Ovary (tissue), 9 donors: ENCODE results near the gene TFF1. TPM values are rescaled to one million over a fixed set of nuclear protein-coding genes. Genes with fewer than 3 reads are reported as not detected.

Experiments
- DNase-seq, 5 donors: peaks; one replicate each; pipeline ENCODE4 v3.0.0-alpha.2; 2019 to 2020
- H3K27ac ChIP-seq, 2 donors: fragments of 200-600 bp; one replicate each; pipeline versions ENCODE4 v1.5.1 to v1.8.0; 2019 to 2022
- H3K27me3 ChIP-seq: fragments of 200-600 bp; one replicate; pipeline ENCODE4 v1.8.0; 2022
- H3K36me3 ChIP-seq: fragments of 200-600 bp; sonication (generic); one replicate; pipeline ENCODE4 v1.5.1; 2019
- H3K4me1 ChIP-seq: one replicate; pipeline ENCODE4 v1.8.1; 2013; ENCODE audit warnings: mild to moderate bottlenecking, moderate library complexity; ENCODE audit not compliant: insufficient read depth
- H3K4me3 ChIP-seq: fragments of 200-600 bp; sonication (generic); one replicate; pipeline ENCODE4 v1.5.1; 2017
- H3K9me3 ChIP-seq, 2 donors: fragments of 200-600 bp in 1 of 2; sonication (generic) in 1 of 2; one replicate each; pipeline versions ENCODE4 v1.5.1 to v1.8.1; 2013 to 2019; ENCODE audit warnings: mild to moderate bottlenecking in 1 of 2, moderate library complexity in 1 of 2
- EP300 ChIP-seq: sonication (generic); formaldehyde crosslinking; IDR thresholded peaks from one replicate; pipeline ENCODE4 v1.6.1; 2017; ENCODE audit warnings: antibody characterized with exemption
- POLR2A ChIP-seq: fragments of 450-650 bp; IDR thresholded peaks from one replicate; pipeline ENCODE4 v1.6.1; 2017; ENCODE audit warnings: antibody characterized with exemption, mild to moderate bottlenecking, moderate library complexity
- WGBS, 3 donors: extraction: QIAGEN DNeasy Blood & Tissue Kit in 1 of 3; methylation state at CpG; one replicate each; pipeline versions ENCODE4 v1.1.5 to v1.1.7; 2013 to 2017; 5-methylcytosine and 5-hydroxymethylcytosine counted together
- intact Hi-C, 4 donors: fragments of 100-400 bp; cut with DNase I; formaldehyde crosslinking; loops; one replicate each; pipeline versions ENCODE4 v1.11.0 to v1.15.1; 2022 to 2023
- polyA plus RNA-seq, 2 donors: library from polyadenylated mRNA; stranded (reverse); fragments of 200-250 nt in 1 of 2; fragments of 350-450 nt in 1 of 2; fragmentation: Illumina TruSeq in 1 of 2; extraction: RNeasy Lipid Tissue Mini Kit (QIAGEN cat#74804) in 1 of 2; gene quantifications; one replicate each; pipeline ENCODE4 v1.2.3, GENCODE V29; 2013 to 2014
- total RNA-seq, 7 donors: library from RNA; depleted of rRNA in 2 of 7; stranded (reverse); fragments of >200 nt in 2 of 7; fragmentation: NEBNext Ultra II Directional in 3 of 7; extraction: Animal tissue kit (Norgen Biotek cat#: 25700) in 3 of 7; gene quantifications; one replicate each; pipeline versions ENCODE4 v1.1.0 to v1.2.4, GENCODE V29; 2016 to 2023
- TF ChIP-seq, protein P1 (sequence below), 3 donors: fragments of 450-650 bp in 2 of 3; fragments of 200-600 bp in 1 of 3; IDR thresholded peaks; one replicate each; pipeline versions ENCODE4 v1.5.1 to v1.8.0; 2016 to 2022; ENCODE audit warnings: antibody characterized with exemption in 3 of 3, mild to moderate bottlenecking in 1 of 3
- donor health status: DM: no; HTN: no; CAD: no; lungs with moderate emphysema.
- donor health status: DM: no; HTN: no; CAD: no.
- donor health status: Bipolar disorder and iron deficiency.
- donor health status: DM: yes; HTN: yes; CAD: no.
- donor health status: DM: no; HTN: no; CAD: no.
- donor health status: DM: yes; HTN: yes; CAD: no.

Gene TFF1
- total and polyA plus RNA-seq, 9 donors = 1.4 TPM; not detected in 8

DNA sequence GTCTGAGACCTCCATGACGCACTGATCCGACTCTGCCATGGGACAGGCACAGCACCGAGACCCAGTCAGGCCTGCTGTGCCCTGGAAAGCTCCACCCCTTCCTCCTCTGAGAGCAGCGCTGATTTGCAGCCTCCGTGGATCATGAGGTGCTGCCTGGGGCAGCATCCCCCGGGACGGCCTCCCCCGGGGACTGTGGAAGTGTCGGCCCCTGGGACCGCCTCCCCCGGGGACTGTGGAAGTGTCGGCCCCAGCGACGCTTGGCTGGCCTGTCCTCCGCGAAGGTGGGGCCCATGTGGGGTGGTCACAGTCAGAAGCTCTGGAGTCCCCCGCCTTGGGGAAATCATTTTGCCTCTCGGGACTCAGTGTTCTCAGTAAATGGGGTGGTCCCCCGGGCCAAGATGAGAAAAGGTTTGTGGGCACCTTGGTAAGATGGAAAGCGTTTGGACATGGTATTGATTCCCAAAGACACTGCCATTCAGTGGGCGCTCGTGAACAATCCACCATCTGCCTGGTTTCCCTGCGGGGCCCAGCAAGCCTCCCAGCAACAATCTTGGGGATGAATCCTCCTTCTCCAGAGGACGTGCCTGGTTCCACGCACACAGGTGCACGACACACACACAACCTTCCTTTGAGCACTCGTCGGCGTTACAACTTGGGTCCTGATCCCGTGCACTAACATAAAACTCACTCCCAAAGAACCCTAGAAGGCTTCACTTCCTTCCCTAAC, 18.6 kb downstream of the TFF1 start:
- Histone ChIP-seq H3K27ac (no peak overlapping the region), H3K9me3 (no peaks in the 10 kb centered on the region), H3K27me3 (no peaks in the 10 kb centered on the region), H3K36me3 (no peaks in the 10 kb centered on the region), H3K4me1 (no peaks in the 10 kb centered on the region), H3K4me3 (no peak overlapping the region)
- no peak for TF ChIP-seq EP300
- TF ChIP-seq, protein P1, sequence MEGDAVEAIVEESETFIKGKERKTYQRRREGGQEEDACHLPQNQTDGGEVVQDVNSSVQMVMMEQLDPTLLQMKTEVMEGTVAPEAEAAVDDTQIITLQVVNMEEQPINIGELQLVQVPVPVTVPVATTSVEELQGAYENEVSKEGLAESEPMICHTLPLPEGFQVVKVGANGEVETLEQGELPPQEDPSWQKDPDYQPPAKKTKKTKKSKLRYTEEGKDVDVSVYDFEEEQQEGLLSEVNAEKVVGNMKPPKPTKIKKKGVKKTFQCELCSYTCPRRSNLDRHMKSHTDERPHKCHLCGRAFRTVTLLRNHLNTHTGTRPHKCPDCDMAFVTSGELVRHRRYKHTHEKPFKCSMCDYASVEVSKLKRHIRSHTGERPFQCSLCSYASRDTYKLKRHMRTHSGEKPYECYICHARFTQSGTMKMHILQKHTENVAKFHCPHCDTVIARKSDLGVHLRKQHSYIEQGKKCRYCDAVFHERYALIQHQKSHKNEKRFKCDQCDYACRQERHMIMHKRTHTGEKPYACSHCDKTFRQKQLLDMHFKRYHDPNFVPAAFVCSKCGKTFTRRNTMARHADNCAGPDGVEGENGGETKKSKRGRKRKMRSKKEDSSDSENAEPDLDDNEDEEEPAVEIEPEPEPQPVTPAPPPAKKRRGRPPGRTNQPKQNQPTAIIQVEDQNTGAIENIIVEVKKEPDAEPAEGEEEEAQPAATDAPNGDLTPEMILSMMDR (IDR thresholded peaks at IDR 0.05) = no peak
- TF ChIP-seq POLR2A = no peak
- intact Hi-C loops = no loop called here
- no peak for DNase-seq
- 81 to 87% (median 84%) methylated on average over 30 of the region's 30 CpGs for WGBS, 3 donors

DNA sequence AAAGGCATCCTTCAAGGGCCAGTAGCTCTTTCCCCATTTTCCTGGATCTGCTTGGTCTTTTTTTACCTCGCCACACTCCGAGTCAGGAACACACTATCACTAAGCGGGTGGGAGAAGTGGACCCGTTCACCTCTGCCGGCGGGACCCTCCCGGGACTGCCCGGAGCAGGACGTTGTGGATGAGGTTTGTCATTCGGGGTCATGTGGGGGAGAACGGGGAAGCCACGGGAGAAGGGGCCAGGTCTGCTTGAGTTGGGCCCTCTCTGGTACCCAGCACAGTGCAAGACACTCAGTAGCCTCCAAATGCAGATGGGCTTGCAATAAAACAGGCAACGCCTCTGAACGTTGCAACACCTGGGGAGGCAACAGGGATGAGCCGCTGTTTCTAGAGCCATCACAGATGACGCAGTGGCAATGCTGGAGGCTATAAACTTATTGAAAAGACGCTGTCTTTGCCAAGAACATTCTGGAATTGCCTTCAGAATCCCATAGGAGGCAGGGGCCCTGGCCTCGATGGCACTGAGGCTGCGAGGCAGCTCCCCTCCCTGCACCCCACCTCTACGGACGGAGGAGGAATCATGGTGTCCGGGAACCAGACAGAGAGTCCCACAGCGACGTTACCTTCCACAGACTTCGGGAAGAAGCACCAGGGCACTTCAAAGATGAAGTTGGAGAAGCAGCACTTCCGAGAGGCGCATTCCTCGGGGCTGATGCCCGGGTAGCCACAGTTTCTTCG, 19.3 kb downstream of the TFF1 start:
- no peak for DNase-seq
- intact Hi-C loops = no loop called here
- WGBS, 3 donors = 82 to 86% (median 85%) methylated on average over 30 of the region's 30 CpGs
- Histone ChIP-seq H3K36me3 (no peaks in the 10 kb centered on the region), H3K4me1 (no peaks in the 10 kb centered on the region), H3K4me3 (no peak overlapping the region), H3K27ac (no peak overlapping the region), H3K9me3 (no peaks in the 10 kb centered on the region), H3K27me3 (no peaks in the 10 kb centered on the region)
- TF ChIP-seq POLR2A (no peak), EP300 (no peak)
- TF ChIP-seq, protein P1 (IDR thresholded peaks at IDR 0.05) = no peak

DNA sequence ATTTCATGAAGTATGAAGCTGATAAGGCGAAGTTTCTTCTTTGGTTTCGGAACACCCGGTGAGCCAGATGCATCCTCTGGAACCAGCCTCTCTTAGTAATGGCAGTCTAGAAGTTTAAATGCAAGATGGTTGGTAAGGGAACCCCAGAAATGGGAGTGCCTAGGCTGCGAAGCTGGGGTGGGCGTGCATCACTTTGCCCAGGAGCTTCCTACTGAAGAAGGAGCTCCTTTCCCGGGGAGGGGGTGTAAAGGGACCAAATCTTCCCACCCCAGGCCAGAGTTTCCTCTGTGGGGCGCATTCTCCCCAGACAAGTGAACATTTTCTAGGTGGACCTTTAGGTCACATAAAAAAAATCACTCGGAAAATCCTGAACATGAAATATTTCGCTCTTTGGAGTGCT, 19.9 kb downstream of the TFF1 start:
- WGBS, 3 donors = 86 to 92% (median 91%) methylated on average over 9 of the region's 9 CpGs
- no peak overlapping the region for H3K27ac ChIP-seq
- no peak for DNase-seq
- intact Hi-C loops = no loop called here
- H3K4me3 ChIP-seq = no peak overlapping the region
- H3K9me3 ChIP-seq = no peaks in the 10 kb centered on the region
- TF ChIP-seq, protein P1 (IDR thresholded peaks at IDR 0.05) = no peak
- TF ChIP-seq POLR2A = no peak
- no peak for TF ChIP-seq EP300
- no peaks in the 10 kb centered on the region for H3K36me3 ChIP-seq
- H3K4me1 ChIP-seq = no peaks in the 10 kb centered on the region
- no peaks in the 10 kb centered on the region for H3K27me3 ChIP-seq

DNA sequence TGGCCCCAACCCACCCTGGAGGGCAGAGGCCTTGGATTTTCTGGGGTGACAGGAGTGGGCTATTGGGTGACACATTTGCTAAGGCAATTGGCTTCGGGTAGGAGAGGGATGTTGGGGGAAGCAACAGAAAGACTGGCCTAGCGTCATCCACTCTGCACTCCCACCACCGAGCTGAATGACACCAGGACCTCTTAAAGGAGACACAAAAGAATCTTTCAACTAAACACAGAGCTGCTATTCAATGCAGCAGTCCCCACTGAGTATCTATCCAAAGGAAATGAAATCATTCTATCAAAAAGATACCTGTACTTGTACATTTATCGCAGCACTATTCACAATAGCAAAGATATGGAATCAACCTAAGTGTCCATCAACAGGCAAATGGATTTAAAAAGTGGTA, 21.7 kb downstream of the TFF1 start:
- Histone ChIP-seq H3K27ac (no peak overlapping the region), H3K4me1 (no peaks in the 10 kb centered on the region), H3K4me3 (no peak overlapping the region), H3K9me3 (no peaks in the 10 kb centered on the region), H3K36me3 (no peaks in the 10 kb centered on the region), H3K27me3 (no peaks in the 10 kb centered on the region)
- no peak for DNase-seq
- intact Hi-C loops = no loop called here
- TF ChIP-seq, protein P1 (IDR thresholded peaks at IDR 0.05) = no peak
- TF ChIP-seq POLR2A (no peak), EP300 (no peak)
- 58 to 68% (median 65%) methylated on average over 4 of the region's 4 CpGs for WGBS, 3 donors
